ENCODE measurements around the gene GALNT3.

The GALNT3 gene

GRCh38 chr2:165718610-165719210 lies 75.3 kb downstream of the GALNT3 start:
- DNase-seq = no peak

GRCh38 chr2:165716091-165716490 lies 78.0 kb downstream of the GALNT3 start:
- no peak for DNase-seq

GRCh38 chr2:165706960-165707487 lies 87.0 kb downstream of the GALNT3 start:
- no peak for DNase-seq

GRCh38 chr2:165701147-165701546 lies 92.9 kb downstream of the GALNT3 start:
- DNase-seq = no peak

GRCh38 chr2:165700531-165700930 lies 93.5 kb downstream of the GALNT3 start:
- DNase-seq = no peak

- no peak for DNase-seq
These were observed 94.1 kb downstream of the GALNT3 start for GRCh38 chr2:165699946-165700345.

GRCh38 chr2:165698444-165698884 lies 95.6 kb downstream of the GALNT3 start:
- DNase-seq = peak; percentile 92 to 97

GRCh38 chr2:165697748-165698443 lies 96.2 kb downstream of the GALNT3 start:
- DNase-seq = no peak

Data from Kasumi-1 (cell line).